Dedifferentiated amniotic fluid mesenchymal stem cell (primary cell): ENCODE data around the gene RASSF7.

Source experiments
- DNase-seq: peaks from one replicate; pipeline ENCODE4 v3.0.0-alpha.2; 2016; ENCODE audit errors: extremely low spot score

RASSF7 gene

GRCh38 chr11:610146-610801, 49.5 kb downstream of the RASSF7 start:
- DNase-seq = no peak

DNA sequence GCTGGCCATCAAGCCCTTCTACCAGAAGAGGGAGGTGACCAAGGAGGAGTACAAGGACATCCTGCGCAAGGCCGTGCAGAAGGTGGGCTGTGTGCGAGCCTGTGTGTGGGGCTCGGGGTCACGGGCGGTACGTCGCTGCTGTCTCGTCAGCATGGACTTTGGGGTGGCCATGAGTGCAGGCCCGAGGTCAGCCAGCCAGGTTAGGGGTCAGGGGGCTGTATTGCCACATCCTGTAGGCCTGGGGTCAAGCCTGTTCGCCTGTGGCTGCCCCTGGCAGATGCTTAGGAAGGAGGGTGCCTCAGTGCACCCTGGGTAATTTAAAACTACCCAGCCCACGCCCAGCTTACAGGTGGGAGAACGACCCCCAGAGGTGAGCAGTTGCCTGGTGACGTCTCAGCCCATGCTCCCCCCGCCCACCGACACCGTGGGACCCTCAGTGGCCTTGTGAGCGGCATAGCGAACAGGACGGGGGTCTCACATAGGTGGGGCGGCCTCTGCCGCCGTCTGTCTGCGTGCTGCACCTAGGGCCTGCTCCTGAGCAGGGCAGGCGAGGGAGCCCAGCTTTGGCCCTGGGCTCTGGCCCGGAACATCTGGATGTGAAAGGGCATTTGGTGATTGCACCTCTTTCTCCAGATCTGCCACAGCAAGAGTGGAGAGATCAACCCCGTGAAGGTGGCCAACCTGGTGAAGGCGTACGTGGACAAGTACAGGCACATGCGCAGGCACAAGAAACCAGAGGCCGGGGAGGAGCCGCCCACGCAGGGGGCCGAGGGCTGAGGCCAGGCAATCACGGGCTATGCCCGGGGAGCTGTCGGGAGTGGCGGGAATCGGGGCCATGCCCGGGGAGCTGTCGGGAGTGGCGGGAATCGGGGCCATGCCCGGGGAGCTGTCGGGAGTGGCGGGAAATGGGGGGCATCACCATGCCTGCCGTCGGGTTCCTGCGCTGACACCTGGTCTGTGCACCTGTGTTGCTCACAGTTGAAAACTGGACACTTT, 50.5 kb downstream of the RASSF7 start:
- no peak for DNase-seq

DNA sequence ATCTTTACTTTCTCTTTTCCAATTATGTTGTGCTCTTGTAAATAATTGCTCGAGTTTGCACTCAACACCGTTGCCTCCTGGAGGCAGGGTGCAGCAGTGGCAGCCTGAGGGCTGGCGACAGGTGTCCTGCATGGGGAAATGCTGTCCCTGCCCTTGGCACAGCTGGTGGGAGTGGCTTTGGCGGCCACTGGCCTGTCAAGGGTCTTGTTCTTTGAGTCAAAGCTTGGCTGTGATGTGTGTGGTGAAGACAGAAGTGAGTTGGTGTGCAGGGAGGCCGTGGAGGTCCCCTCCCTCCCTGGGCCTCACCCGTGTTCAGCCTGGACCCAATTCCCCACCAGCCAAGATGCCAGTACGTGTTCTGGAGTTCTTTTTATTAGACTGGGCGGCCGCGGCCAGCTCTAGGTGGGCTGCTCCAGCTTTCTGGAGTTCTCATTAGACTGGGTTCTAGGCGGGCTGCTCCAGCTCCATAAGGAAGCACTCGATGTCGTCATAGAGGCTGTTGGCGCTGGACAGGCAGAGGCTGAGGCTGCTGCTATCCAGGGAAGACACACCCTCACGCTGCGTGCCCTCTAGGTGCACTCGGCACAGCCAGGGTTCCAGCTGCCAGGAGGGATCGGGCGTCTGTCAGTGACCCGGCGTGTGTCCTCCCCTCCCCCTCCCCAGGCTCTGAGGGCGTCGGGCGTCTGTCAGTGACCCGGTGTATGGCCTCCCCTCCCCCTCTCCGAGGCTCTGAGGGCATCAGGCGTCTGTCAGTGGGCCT, 51.6 kb downstream of the RASSF7 start:
- no peak for DNase-seq

GRCh38 chr11:612961-613300, 52.2 kb downstream of the RASSF7 start:
- no peak for DNase-seq

- no peak for DNase-seq
Measured at GRCh38 chr11:613369-613968, 52.7 kb downstream of the RASSF7 start.
